ENCODE results near the gene IFNA14.
"Not testable (repeated sequence)": the region's sequence is repeated elsewhere in the genome, so short reads cannot be mapped to it uniquely, and the experiment has no call there.

Gene IFNA14

GRCh38 chr9:21213411-21214326 lies 26.1 kb downstream of the IFNA14 start:
- not testable (repeated sequence) for DNase-seq (ENCODE audit: low read depth)

DNA sequence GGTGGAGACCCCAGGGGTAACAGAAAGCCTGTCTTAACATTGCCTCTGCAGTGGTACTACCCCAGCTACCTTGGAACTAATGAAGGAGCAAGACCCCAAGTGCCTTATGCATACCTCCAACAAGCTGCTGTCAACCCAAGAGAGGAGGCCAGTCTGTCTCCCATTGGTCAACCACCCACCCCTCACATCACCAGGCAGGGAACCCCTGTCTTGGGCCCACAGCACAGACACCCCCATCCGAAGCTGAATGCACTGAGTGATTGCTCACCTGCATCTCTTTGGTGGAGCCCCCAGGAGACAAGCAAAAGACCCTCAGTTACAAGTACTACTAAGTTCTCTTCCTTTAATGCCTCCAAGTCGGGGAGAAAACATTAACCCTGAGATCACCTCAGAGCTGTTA lies 27.6 kb downstream of the IFNA14 start:
- DNase-seq (ENCODE audit: low read depth), result not testable (repeated sequence)

DNA sequence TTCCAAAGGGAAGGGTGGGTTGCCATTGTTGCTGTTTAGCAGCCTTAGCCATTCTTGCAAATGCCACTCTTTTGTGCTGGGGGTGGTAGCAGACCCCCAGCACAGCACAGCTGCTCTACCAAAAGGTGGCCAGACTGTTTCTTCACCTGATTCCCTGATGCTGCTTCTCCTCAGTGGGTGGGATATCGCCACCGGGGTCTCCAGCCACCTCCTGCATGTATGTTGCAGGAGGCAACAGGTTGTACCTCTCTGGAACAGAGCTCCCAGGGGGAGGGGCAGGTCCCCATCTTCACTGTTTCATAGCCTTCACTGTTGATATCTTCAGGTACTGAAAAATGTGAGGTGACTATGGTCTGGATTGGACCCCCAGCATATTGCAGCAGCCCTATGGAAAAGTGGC lies 29.0 kb downstream of the IFNA14 start:
- not testable (repeated sequence) for DNase-seq (ENCODE audit: low read depth)

GRCh38 chr9:21210311-21210710 lies 29.5 kb downstream of the IFNA14 start:
- no peak for DNase-seq (ENCODE audit: low read depth)

- not testable (repeated sequence) for DNase-seq (ENCODE audit: low read depth)
These were observed 32.8 kb downstream of the IFNA14 start, which contains the start of gene IFNA10 for GRCh38 chr9:21207043-21207442. IFNA10 (minus strand) TSS chr9:21207143; CDS start chr9:21207097, 46 bp downstream.

DNA sequence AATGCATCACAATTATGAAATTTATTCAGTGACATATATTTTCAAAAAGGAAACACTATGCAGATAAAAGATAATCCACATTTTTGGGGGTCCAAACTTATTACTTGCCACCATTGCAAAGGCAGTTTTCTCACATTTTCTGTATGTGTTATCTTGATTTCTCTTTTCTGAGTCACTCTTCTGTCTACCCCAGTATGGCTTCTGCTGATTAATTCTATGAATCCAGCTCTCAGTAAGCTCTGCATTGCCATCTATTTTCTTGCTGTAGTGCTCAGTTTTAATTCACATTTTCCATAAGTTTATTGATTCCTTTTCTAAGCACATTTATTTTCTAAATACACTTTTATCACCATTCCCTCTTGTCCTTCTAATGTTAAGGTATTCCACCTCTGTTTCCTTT lies 34.6 kb downstream of the IFNA14 start:
- no peak for DNase-seq (ENCODE audit: low read depth)

DNA sequence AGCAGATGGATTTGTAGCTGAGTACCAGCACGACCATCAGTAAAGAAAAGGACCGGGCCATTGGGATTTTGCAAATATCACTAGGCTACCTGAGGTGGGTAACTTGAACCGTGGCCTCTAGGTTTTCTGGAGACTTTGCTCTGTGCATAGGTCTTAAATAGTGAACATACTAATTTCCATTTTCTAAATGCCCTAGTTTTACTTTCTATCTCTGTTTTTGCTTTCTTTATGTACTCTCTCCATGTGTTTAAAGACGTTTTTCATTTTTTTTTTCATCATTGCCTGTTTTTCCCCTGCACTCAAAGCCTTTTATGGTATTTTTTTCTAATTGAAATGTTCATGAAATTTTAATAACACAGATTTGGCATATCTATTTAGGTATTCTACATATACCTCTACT lies 37.7 kb downstream of the IFNA14 start, which contains the start of gene IFNA7:
TSS of gene IFNA7 (minus strand) at position 101 of the 400 bp plus-strand sequence. CDS start at position 61, 40 bp downstream.
- DNase-seq (ENCODE audit: low read depth), result not testable (repeated sequence)

DNA sequence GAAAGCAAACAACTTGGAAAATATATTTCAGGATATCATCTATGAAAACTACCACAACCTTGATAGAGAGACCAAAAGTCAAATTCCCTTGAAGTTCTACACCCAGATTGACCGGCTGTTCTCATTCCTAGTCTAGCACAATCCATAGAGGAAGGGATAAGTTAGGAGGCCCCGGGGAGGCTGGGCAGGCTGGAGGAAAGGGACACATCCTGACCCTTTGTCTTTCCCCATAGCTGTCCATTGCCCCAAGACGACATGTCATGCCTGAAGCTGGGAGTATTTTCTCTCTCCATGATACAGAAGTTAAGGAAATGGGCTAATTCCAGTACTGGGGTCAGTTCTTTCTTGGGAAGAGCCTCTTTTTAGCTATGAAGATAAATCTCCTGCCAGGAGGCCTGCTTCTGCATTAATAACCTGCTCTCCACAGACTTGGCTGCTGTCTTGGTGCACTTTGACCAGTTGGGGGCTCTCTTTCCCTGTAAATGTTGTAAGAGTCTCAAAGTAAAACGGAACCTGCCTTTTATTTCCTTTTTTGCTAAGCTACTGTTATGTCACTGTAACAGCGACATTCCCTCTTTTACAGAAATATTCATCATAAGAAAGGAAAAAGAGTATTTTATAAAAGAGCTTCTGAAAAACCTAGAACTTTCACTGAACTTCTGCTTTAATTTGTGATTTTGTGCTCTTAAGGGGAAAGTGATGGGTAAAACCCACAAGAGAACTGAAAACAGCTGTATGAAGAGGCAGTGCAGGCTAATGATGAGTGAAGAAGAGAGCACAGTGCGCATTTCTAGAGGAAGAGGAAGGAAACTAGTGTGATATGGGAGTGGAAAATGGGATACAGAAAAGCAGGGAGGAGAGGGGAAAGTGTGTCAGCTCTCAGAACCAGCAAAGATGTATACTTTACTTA lies 44.7 kb downstream of the IFNA14 start:
- peak; percentile 18 for DNase-seq (ENCODE audit: low read depth)

All from activated T-cell treated with anti-CD3 and anti-CD28 coated beads for 24 hours (primary cell).